ENCODE measurements around the gene GRID1.

GRCh38 chr10:86314616-86315548, 51.7 kb downstream of the GRID1 start:
- TF ChIP-seq CTCF (IDR thresholded peaks at IDR 0.05), result no peak
- no peak for TF ChIP-seq POLR2A (IDR thresholded peaks at IDR 0.05)

Measured in lower leg skin (tissue), 3 donors.